ENCODE results near the gene SLC12A7. TPM values are rescaled to one million over a fixed set of nuclear protein-coding genes. Genes with fewer than 3 reads are reported as not detected.

The SLC12A7 gene
- total and polyA plus RNA-seq, 2 of the 13 experiments (the other 11 are each of a cell fraction or from before 2014, with no cell fraction given): 14.0 to 18.5 TPM

GRCh38 chr5:1137567-1138444 lies 25.9 kb upstream of the SLC12A7 start:
- no TSS peak for BruUV-seq (replicated peaks)
- POLR2A ChIA-PET: interaction anchor here (0.9 to 7.8 kb wide), 13 partner anchors 12 to 219 kb away, joined by 3 to 200 read pairs (median 4); no protein-coding TSS in a partner anchor
- peak; percentile 37 for FAIRE-seq
- in situ Hi-C loops (cut with HindIII; ENCODE audit: extremely low pct_ligation_motif_present, low pct_unique_long_range_greater_than_20kb): no loop called here
- WGBS (ENCODE audit: low lambda C conversion rate): 60% methylated on average over 13 of the region's 30 CpGs
- Histone ChIP-seq H3K36me3 (replicated peaks in 1 of 2; ENCODE audit: control insufficient read depth in 1 of 2, insufficient read depth in 2 of 2, low read length in 2 of 2) (no peaks in the 10 kb centered on the region), H2AFZ (ENCODE audit: low read length) (no peak overlapping the region), H3K4me2 (ENCODE audit: low read depth, low read length) (peak overlapping the region; percentile 78), H3K27me3 (ENCODE audit: control insufficient read depth in 1 of 2, insufficient read depth in 2 of 2, low read length in 2 of 2) (peaks cover 1 to 39% of the 10 kb centered on the region in 2 experiments; a peak in 3 of 5 replicates), H3K79me2 (ENCODE audit: insufficient read depth, low read length) (no peaks in the 10 kb centered on the region), H3K27ac (ENCODE audit: extremely low read length, insufficient read depth, low read length) (peak overlapping the region; percentile 75), H3K4me3 (replicated peaks in 1 of 3; ENCODE audit: insufficient read depth in 1 of 3, low read depth in 2 of 3, low read length in 3 of 3) (peak overlapping the region in 1 of 3 experiments; percentile 54; a peak in 2 of 6 replicates), H3K4me1 (ENCODE audit: insufficient read depth, low read length) (peaks cover 86% of the 10 kb centered on the region), H4K20me1 (ENCODE audit: insufficient read depth, low read length) (no peaks in the 10 kb centered on the region), H3K9me3 (ENCODE audit: low read length) (no peaks in the 10 kb centered on the region), H3K9ac (ENCODE audit: insufficient read depth, low read depth, low read length) (peak overlapping the region; percentile 28; the same call in 1 of the 2 replicates)
- DNase-seq (ENCODE audit: low spot score): no peak
- no peak for ATAC-seq
- intact Hi-C loops (cut with micrococcal nuclease; ENCODE audit: unreplicated experiment): no loop called here
- CTCF ChIA-PET (ENCODE audit: low intra/inter-chr PET ratio, low total read pairs): no interaction called here
- no peak for TF ChIP-seq ZBTB20 (CRISPR knock-in tag; IDR thresholded peaks at IDR 0.05; ENCODE audit: borderline replicate concordance, low read depth)
- TF ChIP-seq RNF2 (conservative IDR thresholded peaks at IDR 0.05; ENCODE audit: low read depth): no peak
- TF ChIP-seq NCOA2 (CRISPR knock-in tag; IDR thresholded peaks at IDR 0.05): no peak
- no peak for TF ChIP-seq ZNF441 (CRISPR knock-in tag; IDR thresholded peaks at IDR 0.05; ENCODE audit: borderline replicate concordance)
- TF ChIP-seq JUN (CRISPR knock-in tag; IDR thresholded peaks at IDR 0.05): no peak
- no peak for TF ChIP-seq MAF1 (CRISPR knock-in tag; IDR thresholded peaks at IDR 0.05; ENCODE audit: borderline replicate concordance)
- no peak for TF ChIP-seq NKX3-1 (CRISPR knock-in tag; IDR thresholded peaks at IDR 0.05)
- TF ChIP-seq DPF2 (CRISPR knock-in tag; IDR thresholded peaks at IDR 0.05; ENCODE audit: borderline replicate concordance, low read depth): no peak
- no peak for TF ChIP-seq SRSF1 (optimal IDR thresholded peaks at IDR 0.05; ENCODE audit: low read depth, low read length)
- no peak for TF ChIP-seq HMGXB4 (CRISPR knock-in tag; IDR thresholded peaks at IDR 0.05; ENCODE audit: borderline replicate concordance in 1 of 2, low read depth in 1 of 2)
- TF ChIP-seq PRDM4 (CRISPR knock-in tag; IDR thresholded peaks at IDR 0.05; ENCODE audit: borderline replicate concordance): no peak
- TF ChIP-seq ZNF564 (CRISPR knock-in tag; IDR thresholded peaks at IDR 0.05): no peak
- no peak for TF ChIP-seq CAMTA2 (CRISPR knock-in tag; IDR thresholded peaks at IDR 0.05; ENCODE audit: borderline replicate concordance)
- TF ChIP-seq PPARG (CRISPR knock-in tag; conservative IDR thresholded peaks at IDR 0.05): no peak
- peak; percentile 60; the same call in 1 of the 2 replicates for TF ChIP-seq ZBTB38 (CRISPR knock-in tag; IDR thresholded peaks at IDR 0.05)
- TF ChIP-seq ZNF44 (CRISPR knock-in tag; IDR thresholded peaks at IDR 0.05): no peak
- no peak for TF ChIP-seq REL (CRISPR knock-in tag; conservative IDR thresholded peaks at IDR 0.05)
